Thoracic aorta (tissue), 2 donors: ENCODE results near the gene USP17L22. TPM values are rescaled to one million over a fixed set of nuclear protein-coding genes. Genes with fewer than 3 reads are reported as not detected.
A peak's percentile ranks its signal among the peaks of the same experiment; 100 is the strongest.
"Not testable (repeated sequence)": the region's sequence is repeated elsewhere in the genome, so short reads cannot be mapped to it uniquely, and the experiment has no call there.

Experiments
- ATAC-seq: fragments of 150-250 bp; one replicate; pipeline ENCODE4 v1.8.0; 2017; ENCODE audit warnings: low read depth; ENCODE audit not compliant: insufficient number of reproducible peaks, low FRiP score
- DNase-seq: peaks from one replicate; pipeline ENCODE4 v3.0.0-alpha.2; 2020; ENCODE audit warnings: low spot score
- H3K27ac ChIP-seq, 2 donors: fragments of 200-600 bp; sonication (generic); 1 replicate in 1 of 2; 2 replicates in 1 of 2; pipeline ENCODE4 v1.5.1; 2016; ENCODE audit warnings: mild to moderate bottlenecking in 2 of 2, moderate library complexity in 2 of 2
- H3K27me3 ChIP-seq: fragments of 200-600 bp; sonication (generic); replicated peaks from 2 replicates; pipeline ENCODE4 v1.6.0; 2016; ENCODE audit warnings: mild to moderate bottlenecking; ENCODE audit not compliant: insufficient read depth
- H3K36me3 ChIP-seq: fragments of 200-600 bp; sonication (generic); one replicate; pipeline ENCODE4 v1.5.1; 2016
- H3K4me1 ChIP-seq, 2 donors: fragments of 200-600 bp; sonication (generic); 1 replicate in 1 of 2; 2 replicates in 1 of 2; pipeline versions ENCODE4 v1.5.1 to v1.6.0; 2016; ENCODE audit warnings: low read depth in 2 of 2, mild to moderate bottlenecking in 1 of 2; ENCODE audit not compliant: control insufficient read depth in 1 of 2
- H3K4me3 ChIP-seq: fragments of 200-600 bp; sonication (generic); 2 replicates; pipeline ENCODE4 v1.5.1; 2016; ENCODE audit warnings: mild to moderate bottlenecking
- H3K9me3 ChIP-seq: fragments of 200-600 bp; sonication (generic); 2 replicates; pipeline ENCODE4 v1.5.1; 2016
- total RNA-seq, 2 donors: library from RNA; depleted of rRNA; stranded (reverse); fragments of >200 nt; gene quantifications; one replicate each; pipeline versions ENCODE4 v1.1.0 to v1.2.3, GENCODE V29; 2016

The USP17L22 gene
- total RNA-seq, result not detected

- H3K9me3 ChIP-seq, H3K4me1 ChIP-seq, H3K36me3 ChIP-seq, H3K4me3 ChIP-seq, DNase-seq, H3K27ac ChIP-seq, ATAC-seq, H3K27me3 ChIP-seq: not testable (repeated sequence)
These were observed at the start of gene USP17L22 for GRCh38 chr4:9267319-9267718. USP17L22 (plus strand) TSS chr4:9267619; CDS start chr4:9267619, 0 bp downstream.

- not testable (repeated sequence) for H3K27ac ChIP-seq, H3K36me3 ChIP-seq, H3K4me1 ChIP-seq, H3K9me3 ChIP-seq, ATAC-seq, DNase-seq, H3K4me3 ChIP-seq, H3K27me3 ChIP-seq
These were observed 47.6 kb upstream of the USP17L22 start, which contains the start of gene USP17L12 for GRCh38 chr4:9219852-9220251. USP17L12 (plus strand) TSS chr4:9220152; CDS start chr4:9220152, 0 bp downstream.

DNA sequence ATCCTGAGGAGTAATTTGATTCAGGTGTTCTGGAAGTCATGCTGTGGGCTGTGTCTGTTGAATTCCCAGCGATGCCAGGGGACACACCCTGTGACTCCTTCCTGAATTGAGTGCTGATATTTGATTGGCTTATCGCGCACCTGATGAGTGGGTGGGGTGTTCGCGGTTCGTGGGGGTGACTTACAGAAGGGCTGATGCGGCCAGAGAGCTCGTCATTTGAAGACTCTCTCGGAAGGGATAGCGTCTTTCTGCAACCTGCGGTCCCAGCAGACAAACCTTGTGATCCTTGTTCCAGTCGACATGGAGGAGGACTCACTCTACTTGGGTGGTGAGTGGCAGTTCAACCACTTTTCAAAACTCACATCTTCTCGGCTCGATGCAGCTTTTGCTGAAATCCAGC lies 42.8 kb upstream of the USP17L22 start, which contains the start of gene USP17L13:
Gene USP17L13 (plus strand): TSS at position 301 of the 400 bp plus-strand sequence. CDS start 0 bp downstream, at position 301.
- not testable (repeated sequence) for DNase-seq, H3K4me1 ChIP-seq, H3K9me3 ChIP-seq, H3K4me3 ChIP-seq, H3K27me3 ChIP-seq, ATAC-seq, H3K27ac ChIP-seq, H3K36me3 ChIP-seq

- not testable (repeated sequence) for H3K4me1 ChIP-seq, H3K36me3 ChIP-seq, H3K9me3 ChIP-seq, ATAC-seq, H3K27me3 ChIP-seq, H3K27ac ChIP-seq, DNase-seq, H3K4me3 ChIP-seq
These were observed 37.2 kb upstream of the USP17L22 start for GRCh38 chr4:9230249-9230648.

DNA sequence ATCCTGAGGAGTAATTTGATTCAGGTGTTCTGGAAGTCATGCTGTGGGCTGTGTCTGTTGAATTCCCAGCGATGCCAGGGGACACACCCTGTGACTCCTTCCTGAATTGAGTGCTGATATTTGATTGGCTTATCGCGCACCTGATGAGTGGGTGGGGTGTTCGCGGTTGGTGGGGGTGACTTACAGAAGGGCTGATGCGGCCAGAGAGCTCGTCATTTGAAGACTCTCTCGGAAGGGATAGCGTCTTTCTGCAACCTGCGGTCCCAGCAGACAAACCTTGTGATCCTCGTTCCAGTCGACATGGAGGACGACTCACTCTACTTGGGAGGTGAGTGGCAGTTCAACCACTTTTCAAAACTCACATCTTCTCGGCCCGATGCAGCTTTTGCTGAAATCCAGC lies 33.3 kb upstream of the USP17L22 start, which contains the start of gene USP17L15:
Gene USP17L15 (plus strand): TSS at position 301 of the 400 bp plus-strand sequence. CDS start 0 bp downstream, at position 301.
- not testable (repeated sequence) for H3K4me1 ChIP-seq, H3K4me3 ChIP-seq, DNase-seq, ATAC-seq, H3K27me3 ChIP-seq, H3K27ac ChIP-seq, H3K9me3 ChIP-seq, H3K36me3 ChIP-seq

- not testable (repeated sequence) for H3K9me3 ChIP-seq, H3K4me1 ChIP-seq, ATAC-seq, DNase-seq, H3K27ac ChIP-seq, H3K4me3 ChIP-seq, H3K27me3 ChIP-seq, H3K36me3 ChIP-seq
These were observed 29.0 kb upstream of the USP17L22 start for GRCh38 chr4:9238461-9238860.

- ATAC-seq, H3K4me3 ChIP-seq, H3K27me3 ChIP-seq, DNase-seq, H3K27ac ChIP-seq, H3K36me3 ChIP-seq, H3K9me3 ChIP-seq, H3K4me1 ChIP-seq: not testable (repeated sequence)
These were observed 23.8 kb upstream of the USP17L22 start, which contains the start of gene USP17L17 for GRCh38 chr4:9243579-9243978. USP17L17 (plus strand) TSS chr4:9243879; CDS start chr4:9243879, 0 bp downstream.

DNA sequence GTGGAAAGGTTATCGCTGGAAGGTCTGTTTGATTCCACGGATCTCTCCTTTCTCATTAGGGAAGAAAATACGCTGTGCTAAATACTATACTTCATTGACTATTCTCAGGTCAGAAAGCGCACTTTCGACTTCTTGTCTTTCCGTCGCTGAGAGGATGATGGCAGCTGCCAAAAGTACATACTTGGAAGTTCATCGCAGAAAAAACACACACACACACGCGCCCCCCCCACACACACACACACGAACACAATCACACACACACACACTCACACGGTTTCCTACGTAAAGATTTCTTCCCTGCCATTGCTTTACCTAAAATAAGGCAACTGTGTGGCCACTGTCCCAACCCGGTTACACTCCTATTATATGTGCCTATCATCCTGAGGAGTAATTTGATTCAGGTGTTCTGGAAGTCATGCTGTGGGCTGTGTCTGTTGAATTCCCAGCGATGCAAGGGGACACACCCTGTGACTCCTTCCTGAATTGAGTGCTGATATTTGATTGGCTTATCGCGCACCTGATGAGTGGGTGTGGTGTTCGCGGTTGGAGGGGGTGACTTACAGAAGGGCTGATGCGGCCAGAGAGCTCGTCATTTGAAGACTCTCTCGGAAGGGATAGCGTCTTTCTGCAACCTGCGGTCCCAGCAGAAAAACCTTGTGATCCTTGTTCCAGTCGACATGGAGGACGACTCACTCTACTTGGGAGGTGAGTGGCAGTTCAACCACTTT lies 19.3 kb upstream of the USP17L22 start, which contains the start of gene USP17L18:
Gene USP17L18 (plus strand): TSS at position 678 of the 728 bp plus-strand sequence. CDS start 0 bp downstream, at position 678.
- not testable (repeated sequence) for DNase-seq, H3K4me1 ChIP-seq, H3K4me3 ChIP-seq, H3K27me3 ChIP-seq, H3K36me3 ChIP-seq, H3K27ac ChIP-seq, H3K9me3 ChIP-seq, ATAC-seq

DNA sequence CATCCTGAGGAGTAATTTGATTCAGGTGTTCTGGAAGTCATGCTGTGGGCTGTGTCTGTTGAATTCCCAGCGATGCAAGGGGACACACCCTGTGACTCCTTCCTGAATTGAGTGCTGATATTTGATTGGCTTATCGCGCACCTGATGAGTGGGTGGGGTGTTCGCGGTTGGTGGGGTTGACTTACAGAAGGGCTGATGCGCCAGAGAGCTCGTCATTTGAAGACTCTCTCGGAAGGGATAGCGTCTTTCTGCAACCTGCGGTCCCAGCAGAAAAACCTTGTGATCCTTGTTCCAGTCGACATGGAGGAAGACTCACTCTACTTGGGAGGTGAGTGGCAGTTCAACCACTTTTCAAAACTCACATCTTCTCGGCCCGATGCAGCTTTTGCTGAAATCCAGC lies 14.3 kb upstream of the USP17L22 start, which contains the start of gene USP17L19:
Gene USP17L19 (plus strand): TSS at position 301 of the 400 bp plus-strand sequence. CDS start 0 bp downstream, at position 301.
- H3K9me3 ChIP-seq, DNase-seq, H3K4me3 ChIP-seq, H3K27me3 ChIP-seq, ATAC-seq, H3K36me3 ChIP-seq, H3K27ac ChIP-seq, H3K4me1 ChIP-seq: not testable (repeated sequence)

- H3K4me1 ChIP-seq, DNase-seq, H3K27ac ChIP-seq, H3K27me3 ChIP-seq, ATAC-seq, H3K9me3 ChIP-seq, H3K36me3 ChIP-seq, H3K4me3 ChIP-seq: not testable (repeated sequence)
These were observed 9.6 kb upstream of the USP17L22 start, which contains the start of gene USP17L20 for GRCh38 chr4:9257824-9258223. USP17L20 (plus strand) TSS chr4:9258124; CDS start chr4:9258124, 0 bp downstream.

- not testable (repeated sequence) for H3K9me3 ChIP-seq, H3K36me3 ChIP-seq, H3K4me1 ChIP-seq, H3K4me3 ChIP-seq, DNase-seq, H3K27me3 ChIP-seq, ATAC-seq, H3K27ac ChIP-seq
These were observed 4.8 kb upstream of the USP17L22 start, which contains the start of gene USP17L21 for GRCh38 chr4:9262572-9262971. USP17L21 (plus strand) TSS chr4:9262872; CDS start chr4:9262872, 0 bp downstream.

DNA sequence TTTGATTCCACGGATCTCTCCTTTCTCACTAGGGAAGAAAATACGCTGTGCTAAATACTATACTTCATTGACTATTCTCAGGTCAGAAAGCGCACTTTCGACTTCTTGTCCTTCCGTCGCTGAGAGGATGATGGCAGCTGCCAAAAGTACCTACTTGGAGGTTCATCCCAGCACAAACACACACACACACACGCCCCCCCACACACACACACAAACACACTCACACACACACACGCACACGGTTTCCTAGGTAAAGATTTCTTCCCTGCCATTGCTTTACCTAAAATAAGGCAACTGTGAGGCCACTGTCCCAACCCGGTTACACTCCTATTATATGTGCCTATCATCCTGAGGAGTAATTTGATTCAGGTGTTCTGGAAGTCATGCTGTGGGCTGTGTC lies 4.3 kb downstream of the USP17L22 start:
- not testable (repeated sequence) for H3K27ac ChIP-seq, H3K4me1 ChIP-seq, H3K36me3 ChIP-seq, H3K4me3 ChIP-seq, H3K9me3 ChIP-seq, H3K27me3 ChIP-seq, ATAC-seq
- peak; percentile 71 for DNase-seq
